Epidermal melanocyte (primary cell): ENCODE results near the gene FGD6.
A peak's percentile ranks its signal among the peaks of the same experiment; 100 is the strongest.

Experiments
- DNase-seq: peaks from one replicate; pipeline ENCODE4 v3.0.0; 2011; ENCODE audit warnings: low spot score; ENCODE audit not compliant: insufficient read length

The FGD6 gene

DNA sequence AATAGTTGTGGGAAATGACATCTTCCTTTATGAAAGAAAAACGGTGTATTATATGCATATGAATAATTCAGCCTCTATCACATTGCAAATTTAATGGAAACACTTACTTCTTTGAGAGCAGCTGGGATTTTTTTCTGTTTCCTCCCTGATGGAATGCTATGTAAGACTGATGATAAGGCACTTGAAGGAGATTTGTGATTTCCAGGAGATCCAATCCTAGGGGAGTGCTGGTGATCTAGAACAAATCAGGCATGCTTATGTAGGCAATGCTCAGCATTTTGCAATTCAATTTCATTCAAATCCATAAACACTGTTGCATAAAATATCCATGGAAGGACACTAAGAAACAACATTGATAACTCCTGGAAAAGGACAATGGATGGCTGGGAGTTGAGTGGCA is 127.8 kb downstream of the FGD6 start:
- no peak for DNase-seq

DNA sequence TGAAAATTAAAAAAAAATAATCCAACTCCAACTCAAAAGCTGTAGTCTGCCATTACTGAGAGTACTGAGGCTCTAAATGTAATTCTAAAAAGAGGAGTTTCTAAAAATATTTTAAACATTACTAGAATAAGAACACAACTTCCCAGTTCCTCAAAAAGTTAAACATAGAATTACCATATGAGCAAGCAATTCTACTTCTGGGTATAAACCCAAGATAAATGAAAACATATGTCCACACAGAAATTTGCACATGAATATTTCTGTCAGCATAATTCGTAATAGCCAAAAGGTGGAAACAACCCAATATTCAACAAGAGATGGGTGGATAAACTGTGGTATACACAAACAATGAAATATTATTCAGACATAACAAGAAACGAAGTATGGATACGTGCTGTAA is 128.9 kb downstream of the FGD6 start:
- DNase-seq = no peak

DNA sequence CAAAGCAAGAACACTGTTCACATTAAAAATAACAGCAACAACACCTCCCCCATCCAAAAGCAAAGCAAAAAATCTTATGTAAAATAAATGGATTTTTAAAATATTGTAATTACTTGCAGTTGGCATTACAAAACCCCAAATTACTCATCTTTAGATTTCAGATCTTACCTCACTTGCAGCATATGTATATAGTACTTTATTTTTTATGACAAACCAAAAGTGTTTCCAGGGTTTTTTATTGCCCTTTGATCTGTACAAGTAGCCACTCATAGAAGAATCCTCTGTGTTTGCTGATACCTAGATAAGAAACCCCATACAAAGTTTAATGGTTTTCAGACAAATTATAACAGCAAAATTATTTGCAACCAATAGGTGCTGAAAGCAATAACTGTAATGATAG is 131.7 kb downstream of the FGD6 start:
- no peak for DNase-seq

DNA sequence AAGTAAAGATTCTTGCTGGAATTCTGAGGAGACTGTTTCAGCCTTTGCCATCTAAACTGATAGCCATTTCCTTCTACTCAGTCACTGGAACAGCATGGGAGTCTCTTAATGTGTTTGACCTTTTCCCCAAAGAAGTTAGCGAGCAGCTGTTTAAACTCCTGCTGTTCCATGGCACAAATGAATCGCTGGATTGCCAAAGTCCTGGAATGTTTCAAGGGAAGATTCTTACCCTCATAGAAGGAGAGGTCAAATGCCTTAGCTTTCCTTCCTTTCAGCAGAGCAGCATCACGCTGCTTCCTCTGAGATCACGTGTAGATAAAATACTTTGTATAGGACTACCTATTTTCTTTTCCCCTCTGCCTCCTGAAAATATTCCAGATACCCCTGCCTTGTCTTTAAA is 133.3 kb downstream of the FGD6 start:
- no peak for DNase-seq

DNA sequence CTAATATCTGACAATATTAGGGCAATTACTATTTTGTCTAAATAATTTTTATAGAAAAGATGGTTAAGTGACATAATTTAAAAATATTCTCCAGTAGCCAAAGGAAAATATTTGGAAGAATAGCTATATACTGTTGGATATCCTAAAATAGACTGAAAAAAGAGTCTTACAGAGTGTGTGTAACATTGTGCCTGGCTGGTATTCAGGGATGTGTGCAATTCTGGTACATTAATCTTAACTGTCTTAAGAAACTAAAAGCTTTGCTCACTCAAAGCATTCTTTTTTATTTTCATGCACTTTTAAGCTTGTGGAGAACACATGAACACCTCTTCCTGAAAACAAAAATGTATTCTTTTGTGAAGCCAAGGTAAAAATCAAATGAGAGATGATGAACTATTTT is 133.8 kb downstream of the FGD6 start:
- no peak for DNase-seq

DNA sequence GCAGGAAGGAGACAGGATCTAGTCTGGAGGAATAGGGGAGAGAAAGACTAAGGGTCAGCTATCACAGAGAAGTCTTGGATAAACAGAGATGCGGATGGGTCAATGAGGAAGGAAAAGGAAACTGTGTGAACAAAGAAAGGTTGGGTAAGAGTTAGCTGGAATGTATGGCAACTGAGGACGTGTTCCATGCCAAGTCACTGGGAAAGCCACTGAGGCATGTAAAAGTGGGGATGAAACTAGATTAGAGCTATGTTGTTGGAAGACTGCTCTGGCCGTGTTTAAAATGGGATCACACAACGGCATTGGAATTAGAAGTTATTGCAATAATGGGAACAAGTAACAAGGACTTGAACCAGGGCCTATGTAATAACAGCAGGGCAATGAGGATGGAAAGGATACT is 139.9 kb downstream of the FGD6 start:
- DNase-seq = no peak

DNA sequence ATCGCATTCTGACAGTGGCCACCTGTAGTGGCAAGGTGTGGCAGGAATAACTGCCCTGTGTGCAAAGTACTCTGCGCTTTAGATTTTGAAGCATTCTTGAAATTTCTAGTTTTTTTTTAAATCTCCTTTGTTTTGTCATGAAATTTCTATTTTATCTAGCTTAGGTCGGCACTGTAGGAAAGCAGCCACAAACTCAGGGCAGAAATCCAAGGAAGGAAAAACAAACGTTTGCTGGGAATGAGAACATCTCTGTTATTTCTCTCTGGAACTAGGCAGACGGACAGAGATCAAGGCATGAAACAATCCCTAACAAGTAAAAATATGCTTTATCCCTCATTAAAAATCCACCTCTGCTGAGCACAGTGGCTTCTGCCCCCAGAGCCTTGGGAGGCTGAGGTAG is 142.5 kb downstream of the FGD6 start:
- no peak for DNase-seq

DNA sequence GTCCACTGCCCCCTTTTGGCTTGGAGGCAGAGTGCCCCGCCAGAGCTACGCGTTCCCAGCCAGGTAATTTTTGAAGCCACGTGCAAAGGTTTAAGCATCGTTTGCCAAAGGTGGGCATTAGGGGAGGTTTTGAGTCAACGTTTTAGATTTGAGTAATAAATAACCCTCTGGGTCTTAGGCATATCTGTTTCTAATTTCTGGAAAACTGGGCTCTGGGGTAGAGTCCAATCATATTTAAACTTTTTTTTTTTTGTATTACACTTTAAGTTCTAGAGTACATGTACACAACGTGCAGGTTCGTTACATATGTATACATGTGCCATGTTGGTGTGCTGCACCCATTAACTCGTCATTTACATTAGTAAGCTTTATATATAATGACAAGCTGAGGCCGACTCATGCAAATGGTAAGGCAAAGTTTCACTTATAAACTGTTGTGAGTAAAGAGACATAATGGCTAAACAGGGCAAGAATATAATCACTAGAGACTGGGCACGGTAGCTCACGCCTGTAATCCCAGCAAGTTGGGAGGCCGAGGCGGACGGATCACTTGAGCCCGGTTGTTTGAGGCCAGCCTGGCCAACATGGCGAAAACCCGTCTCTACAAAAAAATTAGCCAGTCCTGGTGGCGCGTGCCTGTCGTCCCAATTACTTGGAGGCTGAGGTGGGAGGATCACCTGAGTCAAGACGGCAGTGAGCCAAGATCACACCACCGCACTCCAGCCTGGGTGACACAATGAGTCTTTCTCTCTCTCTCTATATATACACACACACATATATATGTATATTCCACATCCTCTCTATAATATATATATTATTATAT is 143.4 kb downstream of the FGD6 start:
- DNase-seq = no peak

DNA sequence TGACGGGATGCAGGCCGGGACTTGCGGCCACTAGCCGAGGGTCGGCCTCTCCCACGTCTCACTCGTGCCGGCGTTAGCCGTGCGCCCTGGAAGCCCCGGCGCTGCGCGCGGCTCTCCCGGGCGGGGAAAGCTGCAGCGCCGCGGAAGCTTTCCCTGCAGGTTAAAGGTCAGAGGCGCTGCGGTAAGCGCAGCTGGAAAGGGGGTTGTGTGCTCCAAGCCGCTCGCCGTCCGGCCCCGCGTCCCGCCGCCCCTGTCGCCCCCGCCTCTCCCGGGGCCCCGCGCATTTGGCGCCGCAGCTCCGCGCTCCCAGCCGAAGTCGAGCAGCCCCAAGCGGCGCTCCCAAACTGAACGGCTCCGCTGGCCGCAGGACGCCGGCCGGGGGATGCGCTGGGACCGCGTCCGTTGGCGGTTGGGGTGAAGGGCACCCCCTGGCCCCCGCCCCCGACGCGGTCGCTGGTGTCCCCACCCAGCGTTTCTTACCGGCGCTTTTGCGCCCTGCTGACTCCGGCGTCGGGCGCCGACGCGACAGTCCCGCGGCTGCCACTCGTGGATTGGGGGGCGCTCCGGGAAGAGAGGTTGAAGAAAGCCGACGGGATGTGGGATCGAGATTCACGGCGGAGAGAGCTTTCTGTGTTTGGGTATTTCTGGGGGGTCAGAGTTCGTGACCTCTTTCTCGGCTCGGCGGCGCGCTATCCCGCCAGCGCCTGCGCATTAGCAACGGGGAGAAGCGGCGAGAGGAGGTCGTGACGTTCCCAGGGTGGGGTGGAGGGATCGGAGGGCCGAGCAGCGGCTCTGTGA is 144.2 kb downstream of the FGD6 start, which contains the start of gene NR2C1:
Gene NR2C1, minus strand, starts transcription at position 719 of the 798 bp plus-strand sequence. CDS start 6,234 bp downstream, outside the sequence.
- peak; percentile 94 for DNase-seq

DNA sequence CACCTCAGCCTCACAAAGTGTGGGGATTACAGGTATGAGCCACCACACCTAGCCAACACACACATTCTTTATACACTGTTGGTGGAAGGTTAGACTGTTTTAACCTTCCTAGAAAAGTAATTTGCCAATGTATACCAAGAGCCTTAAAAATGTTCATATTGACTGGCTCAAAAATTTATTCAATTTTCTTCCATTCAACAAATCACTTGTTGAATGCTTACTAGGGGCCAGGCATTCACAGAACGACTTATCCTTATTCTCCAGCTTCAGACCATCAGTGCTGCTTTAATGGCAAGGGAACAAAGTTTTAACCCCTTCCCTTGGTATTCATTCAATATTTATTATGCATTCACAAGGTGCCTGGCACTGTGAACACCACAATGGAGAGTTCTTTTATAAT is 146.9 kb downstream of the FGD6 start:
- DNase-seq = no peak

DNA sequence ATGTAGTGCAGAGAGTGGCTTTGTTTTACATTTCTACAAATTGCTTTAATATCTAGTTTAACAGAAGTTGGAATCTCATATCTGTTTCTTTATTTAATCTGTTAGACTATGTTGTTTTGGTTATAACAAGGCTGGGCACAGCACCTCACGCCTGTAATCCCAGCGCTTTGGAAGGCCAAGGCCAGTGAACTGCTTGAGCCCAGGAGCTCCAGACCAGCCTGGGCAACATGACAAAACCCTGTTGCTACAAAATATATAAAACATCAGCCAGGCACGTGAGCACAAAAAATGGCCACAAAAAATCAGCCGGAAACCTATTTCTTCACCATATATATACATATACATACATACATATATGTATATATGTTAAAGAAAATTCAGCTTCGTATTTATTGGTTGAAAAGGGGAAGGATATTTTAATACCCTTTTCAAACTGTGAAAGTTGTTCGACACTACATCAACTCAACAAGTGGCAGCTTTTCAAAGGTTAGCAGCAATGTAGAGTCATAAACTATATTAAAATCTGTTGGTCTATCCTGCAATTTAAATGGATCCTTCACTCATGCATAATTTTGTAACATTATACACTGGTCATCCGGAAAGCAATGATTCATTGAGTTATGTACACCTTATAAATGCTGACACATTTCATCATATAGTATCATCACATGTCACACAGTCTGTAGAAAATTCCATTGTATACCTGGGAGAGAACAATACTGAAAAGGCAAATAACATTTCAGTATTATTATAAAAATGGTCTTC is 151.0 kb downstream of the FGD6 start:
- no peak for DNase-seq

DNA sequence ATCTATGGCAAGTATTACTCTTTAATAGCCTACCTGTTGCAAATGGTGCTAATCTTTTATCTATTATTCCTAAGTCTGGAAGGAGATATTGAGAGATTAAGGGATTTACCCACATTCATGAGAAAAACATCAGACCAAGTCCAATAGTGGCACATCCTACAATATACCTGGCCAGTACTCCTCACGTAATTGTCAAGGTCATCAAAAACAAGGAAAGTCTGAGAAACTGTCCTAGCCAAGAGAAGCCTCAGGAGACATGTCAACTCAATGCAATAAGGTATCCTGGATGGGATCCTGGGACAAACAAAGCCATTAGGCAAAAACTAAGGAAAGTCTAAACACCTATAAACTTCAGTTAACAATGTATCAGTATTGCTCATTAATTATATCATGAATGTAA is 156.3 kb downstream of the FGD6 start:
- no peak for DNase-seq

DNA sequence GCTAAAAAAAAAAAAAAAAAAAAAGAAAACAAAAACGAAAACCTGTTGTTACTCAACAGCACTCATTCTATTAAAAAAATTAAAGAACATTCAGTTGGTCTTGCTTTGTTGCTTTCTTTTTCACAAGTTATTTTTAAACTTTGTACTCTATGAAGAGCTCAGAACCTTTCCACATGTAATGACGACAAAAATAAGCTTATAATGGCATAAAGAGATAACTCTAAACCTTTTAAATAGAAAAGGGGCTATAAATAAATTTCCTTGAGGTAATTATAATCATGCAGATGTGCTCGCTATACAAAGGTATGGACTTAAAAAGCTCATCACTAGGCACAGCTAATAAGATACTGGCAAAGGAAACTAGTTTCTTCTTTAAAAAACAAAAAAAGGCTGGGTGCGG is 157.3 kb downstream of the FGD6 start:
- no peak for DNase-seq

DNA sequence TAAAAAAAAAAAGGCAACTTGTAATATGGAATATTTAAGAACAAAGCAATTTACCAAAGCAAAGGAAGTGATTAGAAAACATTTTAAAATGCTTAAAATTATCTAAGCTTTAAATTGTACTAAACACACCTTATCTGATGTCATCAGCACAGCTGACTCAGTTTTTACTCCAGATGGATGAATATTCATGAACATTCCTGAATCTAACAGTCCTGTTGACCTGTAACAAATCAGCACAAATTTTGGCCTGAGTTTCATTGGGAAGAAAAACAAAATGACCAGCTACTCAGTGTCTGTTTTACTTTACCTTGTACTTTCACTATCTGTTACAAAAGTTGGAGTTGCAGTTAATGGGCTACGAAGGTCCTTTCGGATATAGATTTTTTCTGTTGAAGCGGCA is 159.8 kb downstream of the FGD6 start:
- DNase-seq = no peak

DNA sequence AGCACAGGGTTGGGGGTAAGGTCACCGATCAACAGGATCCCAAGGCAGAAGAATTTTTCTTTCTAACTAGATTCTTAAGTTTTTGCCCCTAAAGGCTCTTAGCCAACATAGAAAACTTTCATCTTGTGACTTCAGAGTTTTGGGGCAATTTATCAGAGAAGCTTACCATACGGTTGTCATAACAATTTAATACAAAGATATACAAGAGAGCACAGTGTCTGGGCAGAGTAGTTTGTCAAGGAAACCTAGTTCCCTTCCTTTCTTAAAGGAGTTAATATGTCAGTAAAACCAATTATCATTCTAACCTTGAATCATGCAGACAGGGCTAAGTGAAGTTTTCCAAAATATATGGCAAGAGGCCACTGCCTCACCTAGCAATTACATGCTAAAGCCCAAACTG is 162.2 kb downstream of the FGD6 start:
- no peak for DNase-seq

DNA sequence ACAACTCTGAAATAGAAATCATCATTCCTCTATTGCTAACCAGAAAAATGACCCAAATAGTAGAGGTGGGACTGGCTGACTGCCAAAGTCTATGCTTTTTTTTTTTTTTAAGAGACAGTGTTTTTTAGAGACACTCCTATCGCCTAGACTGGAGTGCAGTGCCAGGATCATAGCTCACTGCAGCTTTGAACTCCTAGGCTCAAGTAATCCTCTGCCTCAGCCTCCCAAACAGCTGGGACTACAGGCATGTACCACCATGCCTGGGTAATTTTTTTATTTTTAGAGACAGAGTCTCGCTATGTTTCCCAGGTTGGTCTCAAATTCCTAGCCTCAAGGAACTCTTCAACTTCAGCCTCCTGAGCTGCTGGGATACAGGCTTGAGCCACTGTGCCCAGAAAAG is 163.1 kb downstream of the FGD6 start:
- DNase-seq = no peak

DNA sequence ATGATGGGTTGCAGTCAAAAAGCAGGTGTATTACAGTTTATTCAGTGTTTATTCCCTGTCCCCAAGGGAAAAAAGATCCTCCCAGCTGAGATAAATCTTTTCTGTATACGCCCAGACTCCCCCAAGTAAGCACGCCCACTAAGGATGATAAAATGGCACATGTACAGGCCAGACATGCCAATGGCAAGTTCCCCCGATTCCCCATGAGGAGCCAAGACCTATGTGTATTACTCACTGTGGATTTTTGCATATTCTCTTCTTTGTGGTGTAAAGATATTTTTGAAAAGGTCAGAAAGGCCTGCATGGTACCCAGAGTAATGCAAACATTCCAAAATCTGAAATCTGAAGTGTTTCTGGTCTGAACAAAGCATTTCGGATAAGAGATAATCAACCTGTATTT is 166.0 kb downstream of the FGD6 start:
- no peak for DNase-seq

DNA sequence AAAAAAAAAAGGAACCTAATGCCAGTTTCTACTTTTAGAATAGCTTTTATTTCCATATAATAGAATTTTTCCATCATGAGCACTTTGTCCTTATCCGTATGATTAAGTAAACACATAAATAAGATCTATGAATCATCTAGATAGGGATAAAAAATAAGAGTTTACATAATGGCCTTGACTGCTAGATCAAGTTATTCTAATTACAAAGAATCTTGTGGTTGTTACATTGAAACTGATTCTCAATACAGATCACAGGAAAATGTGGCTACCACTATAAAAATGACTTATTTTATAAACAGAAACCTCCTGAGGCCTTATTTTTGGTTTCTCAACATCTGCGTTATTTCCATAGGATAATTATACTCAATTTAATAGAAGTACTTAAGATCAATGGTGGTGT is 179.4 kb downstream of the FGD6 start:
- no peak for DNase-seq

DNA sequence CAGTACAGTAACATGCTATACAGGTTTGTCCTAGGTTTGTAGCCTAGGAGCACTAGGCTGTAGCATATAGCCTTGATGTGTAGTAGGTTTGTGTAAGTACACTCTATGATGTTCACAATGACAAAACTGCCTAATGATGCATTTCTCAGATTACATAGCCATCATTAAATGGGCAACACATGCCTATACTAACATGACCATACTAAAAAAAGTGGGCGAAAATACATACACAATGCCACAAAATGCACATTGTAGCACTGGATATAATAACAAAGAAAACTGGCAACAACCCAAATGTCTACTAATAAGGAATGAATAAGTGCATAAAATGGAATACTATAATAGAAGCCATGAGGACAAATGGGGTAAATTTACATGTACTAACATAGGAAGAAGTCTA is 182.5 kb downstream of the FGD6 start:
- no peak for DNase-seq
